A673 (cell line): ENCODE measurements around the gene TCEA3. TPM values are rescaled to one million over a fixed set of nuclear protein-coding genes. Genes with fewer than 3 reads are reported as not detected.

Experiments
- BruUV-seq: library from RNA; stranded (reverse); fragments of 400-500 nt; replicated peaks from 2 replicates; lab custom pipeline; 2021; lab: Mats Ljungman, UMichigan
- CTCF ChIA-PET: fragments of 300-600 bp; sonication (Branson Sonifier 250); formaldehyde crosslinking; loops from one replicate; lab custom pipeline; 2022; ENCODE audit warnings: antibody characterized with exemption; lab: Charles Lee
- POLR2A ChIA-PET: fragments of 300-600 bp; sonication (Branson Sonifier 250); formaldehyde crosslinking; loops from one replicate; lab custom pipeline; 2022; ENCODE audit warnings: antibody characterized with exemption; ENCODE audit not compliant: low non-redundant PET; lab: Charles Lee
- DNase-seq: peaks from one replicate; pipeline ENCODE4 v3.0.0-alpha.2; 2015; ENCODE audit warnings: low spot score
- H3K27ac ChIP-seq: fragments of 200-600 bp; sonication (generic); 2 replicates; pipeline ENCODE4 v1.5.1; 2016; ENCODE audit warnings: mixed run types, low read depth, mild to moderate bottlenecking, mixed read lengths, antibody characterized with exemption, low read length; ENCODE audit not compliant: poor library complexity, severe bottlenecking
- H3K27me3 ChIP-seq: fragments of 200-600 bp; sonication (generic); replicated peaks from 2 replicates; pipeline ENCODE4 v1.6.1; 2017; ENCODE audit warnings: mixed run types, low read depth, mild to moderate bottlenecking, mixed read lengths, antibody characterized with exemption, low read length; ENCODE audit not compliant: insufficient read depth, poor library complexity
- H3K36me3 ChIP-seq: fragments of 200-600 bp; sonication (generic); 2 replicates; pipeline ENCODE4 v1.6.1; 2016; ENCODE audit warnings: mixed run types, mild to moderate bottlenecking, mixed read lengths, antibody characterized with exemption, low read length; ENCODE audit not compliant: insufficient read depth, poor library complexity, severe bottlenecking
- H3K4me1 ChIP-seq: fragments of 200-600 bp; sonication (generic); 2 replicates; pipeline ENCODE4 v1.6.1; 2017; ENCODE audit warnings: mixed run types, mild to moderate bottlenecking, mixed read lengths, antibody characterized with exemption, low read length; ENCODE audit not compliant: insufficient read depth, poor library complexity, severe bottlenecking
- H3K4me3 ChIP-seq: fragments of 200-600 bp; sonication (generic); 2 replicates; pipeline ENCODE4 v1.5.1; 2016; ENCODE audit warnings: low read depth, mixed run types, mild to moderate bottlenecking, mixed read lengths, low read length; ENCODE audit not compliant: poor library complexity, severe bottlenecking
- H3K9me3 ChIP-seq: fragments of 200-600 bp; sonication (generic); 2 replicates; pipeline ENCODE4 v1.6.1; 2016; ENCODE audit warnings: mixed run types, low read depth, mild to moderate bottlenecking, mixed read lengths, antibody characterized with exemption, low read length; ENCODE audit not compliant: poor library complexity, severe bottlenecking
- EZH2 ChIP-seq: fragments of 200-600 bp; sonication (generic); IDR thresholded peaks from 2 replicates; pipeline ENCODE4 v1.6.1; 2017; ENCODE audit warnings: borderline replicate concordance, low read depth, mild to moderate bottlenecking, mixed read lengths, antibody characterized with exemption, low read length; ENCODE audit not compliant: poor library complexity, severe bottlenecking
- intact Hi-C: fragments of 100-400 bp; cut with micrococcal nuclease; formaldehyde crosslinking; loops from one replicate; pipeline ENCODE4 v1.10.0; 2022; ENCODE audit not compliant: unreplicated experiment
- total RNA-seq: library from RNA; stranded (reverse); gene quantifications from 2 replicates; pipeline ENCODE4 v1.2.3, GENCODE V29; 2021
- TF ChIP-seq, protein P1 (sequence below): fragments of 300-800, 200-600 bp; sonication (generic); conservative IDR thresholded peaks from 2 replicates; pipeline ENCODE4 v1.5.1; 2017; ENCODE audit warnings: low read depth, mild to moderate bottlenecking, antibody characterized with exemption, low read length, moderate library complexity, mixed read lengths

TCEA3 gene
- total RNA-seq, 1 experiment from 2014 or later = 0.99 TPM

DNA sequence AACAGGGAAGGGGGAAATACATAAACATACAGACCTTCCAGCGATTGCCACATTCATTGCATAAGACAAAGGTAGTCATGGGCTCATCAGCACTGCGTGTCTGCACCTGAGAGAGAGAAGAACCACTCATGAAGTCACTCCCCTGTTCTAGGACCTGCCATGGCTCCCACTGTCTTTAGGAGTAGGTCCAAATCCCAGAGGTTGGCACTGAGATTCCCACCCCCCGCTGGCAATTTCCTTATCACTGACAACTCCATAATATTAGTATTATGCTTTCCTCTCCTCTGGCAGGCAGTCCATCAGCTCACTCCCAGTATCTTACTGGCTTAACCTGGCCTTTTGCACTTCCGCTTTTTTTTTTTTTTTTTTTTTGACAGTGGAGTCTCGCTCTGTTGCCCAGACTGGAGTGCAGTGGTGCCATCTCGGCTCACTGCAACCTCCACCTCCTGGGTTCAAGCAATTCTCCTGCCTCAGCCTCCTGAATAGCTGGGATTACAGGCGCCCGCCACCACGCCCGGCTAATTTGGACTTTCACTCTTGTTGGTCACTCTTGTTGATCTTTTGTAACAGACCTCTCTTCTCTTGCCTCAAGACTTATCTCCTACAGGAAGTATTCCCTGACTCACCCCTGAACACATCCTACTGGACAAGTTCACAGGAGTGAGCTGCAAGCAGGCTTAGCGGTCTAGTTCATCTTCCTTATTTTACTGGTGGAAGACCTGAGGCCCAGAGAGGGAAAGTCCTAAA is 40.1 kb downstream of the TCEA3 start:
- Histone ChIP-seq H3K36me3 (no peaks in the 10 kb centered on the region), H3K27me3 (no peaks in the 10 kb centered on the region), H3K4me3 (no peak overlapping the region), H3K27ac (no peak overlapping the region), H3K9me3 (no peaks in the 10 kb centered on the region), H3K4me1 (no peaks in the 10 kb centered on the region)
- CTCF ChIA-PET = interaction anchor here (0.6 kb wide), 1 partner anchor 15 kb away, joined by 3 read pairs; the partner anchor contains the start of gene ZNF436
- intact Hi-C loops = no loop called here
- TF ChIP-seq EZH2 = no peak
- TF ChIP-seq, protein P1, sequence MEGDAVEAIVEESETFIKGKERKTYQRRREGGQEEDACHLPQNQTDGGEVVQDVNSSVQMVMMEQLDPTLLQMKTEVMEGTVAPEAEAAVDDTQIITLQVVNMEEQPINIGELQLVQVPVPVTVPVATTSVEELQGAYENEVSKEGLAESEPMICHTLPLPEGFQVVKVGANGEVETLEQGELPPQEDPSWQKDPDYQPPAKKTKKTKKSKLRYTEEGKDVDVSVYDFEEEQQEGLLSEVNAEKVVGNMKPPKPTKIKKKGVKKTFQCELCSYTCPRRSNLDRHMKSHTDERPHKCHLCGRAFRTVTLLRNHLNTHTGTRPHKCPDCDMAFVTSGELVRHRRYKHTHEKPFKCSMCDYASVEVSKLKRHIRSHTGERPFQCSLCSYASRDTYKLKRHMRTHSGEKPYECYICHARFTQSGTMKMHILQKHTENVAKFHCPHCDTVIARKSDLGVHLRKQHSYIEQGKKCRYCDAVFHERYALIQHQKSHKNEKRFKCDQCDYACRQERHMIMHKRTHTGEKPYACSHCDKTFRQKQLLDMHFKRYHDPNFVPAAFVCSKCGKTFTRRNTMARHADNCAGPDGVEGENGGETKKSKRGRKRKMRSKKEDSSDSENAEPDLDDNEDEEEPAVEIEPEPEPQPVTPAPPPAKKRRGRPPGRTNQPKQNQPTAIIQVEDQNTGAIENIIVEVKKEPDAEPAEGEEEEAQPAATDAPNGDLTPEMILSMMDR = no peak
- POLR2A ChIA-PET = no interaction called here
- DNase-seq = no peak
- no TSS peak for BruUV-seq

DNA sequence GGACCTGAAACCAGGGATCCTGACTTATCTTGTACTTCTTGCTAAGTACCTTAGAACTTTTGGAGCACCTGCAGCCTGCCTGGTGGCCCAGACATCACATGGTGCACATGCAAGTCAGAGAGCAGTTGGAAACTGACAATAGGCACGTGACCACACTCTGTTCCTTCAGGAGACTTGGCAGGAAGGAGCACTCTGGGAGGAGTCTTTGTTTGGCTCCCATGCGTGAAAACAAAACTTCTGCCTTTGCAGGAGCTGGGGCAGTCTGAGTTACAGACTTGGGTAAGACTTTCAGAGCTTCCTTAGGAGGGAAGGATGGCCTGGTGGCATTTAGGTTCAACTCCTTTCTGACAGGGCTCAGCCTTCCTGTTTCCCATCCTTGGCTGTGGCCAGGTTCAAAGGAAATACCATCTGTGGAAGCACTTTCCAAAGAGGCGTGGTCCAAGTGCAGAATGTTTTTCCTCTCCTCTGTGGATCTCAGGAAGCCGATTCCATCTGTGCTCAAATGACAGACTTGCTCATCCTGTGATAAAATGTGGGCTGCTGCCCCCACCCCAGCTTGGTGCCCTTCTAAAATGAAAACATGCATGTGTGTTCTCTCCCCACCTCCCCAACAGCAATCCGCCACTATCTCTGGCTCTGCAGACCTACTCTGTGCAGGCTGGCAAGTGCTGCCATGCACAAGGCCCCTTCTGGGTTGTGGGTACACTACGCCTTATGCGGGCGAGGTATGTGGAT is 40.8 kb downstream of the TCEA3 start:
- CTCF ChIA-PET = interaction anchor here (0.6 kb wide), 1 partner anchor 14 kb away, joined by 3 read pairs; the partner anchor contains the start of gene ZNF436
- Histone ChIP-seq H3K36me3 (no peaks in the 10 kb centered on the region), H3K27me3 (no peaks in the 10 kb centered on the region), H3K4me1 (no peaks in the 10 kb centered on the region), H3K27ac (no peak overlapping the region), H3K4me3 (no peak overlapping the region), H3K9me3 (no peaks in the 10 kb centered on the region)
- intact Hi-C loops = no loop called here
- no peak for TF ChIP-seq EZH2
- TF ChIP-seq, protein P1 = no peak
- no peak for DNase-seq
- BruUV-seq = no TSS peak
- POLR2A ChIA-PET = no interaction called here

DNA sequence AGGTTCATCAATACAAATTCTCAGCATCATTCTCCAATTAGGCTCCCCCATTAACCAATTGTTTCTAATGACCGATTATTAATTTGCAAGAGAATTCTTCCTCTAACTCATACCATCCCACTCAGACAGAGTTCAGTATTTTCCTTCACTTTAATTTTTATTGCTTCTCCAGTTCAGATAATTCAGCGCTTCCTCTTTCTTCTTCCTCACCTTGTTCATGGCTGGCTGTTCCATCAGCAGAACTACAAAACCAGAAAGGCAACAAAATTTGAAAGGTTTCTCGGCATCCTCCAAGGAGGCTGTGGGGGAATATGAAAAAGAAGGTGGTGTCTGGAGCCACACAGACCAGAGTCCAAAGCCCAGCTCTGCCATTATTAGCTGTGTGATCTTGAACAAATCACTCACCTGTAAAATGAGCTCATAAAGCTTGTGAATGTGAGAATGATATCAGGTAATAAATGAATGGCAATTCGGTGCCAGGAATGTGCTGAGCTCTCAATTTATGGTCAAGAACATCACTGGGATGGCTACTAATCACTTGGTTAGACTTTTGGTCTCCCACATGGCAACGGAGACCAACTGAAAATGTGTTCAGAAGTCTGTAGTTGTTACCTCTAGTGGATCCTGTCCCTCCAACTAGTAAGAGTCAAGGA is 43.2 kb downstream of the TCEA3 start:
- no peak for DNase-seq
- Histone ChIP-seq H3K4me1 (peaks cover 7% of the 10 kb centered on the region), H3K27me3 (no peaks in the 10 kb centered on the region), H3K9me3 (no peaks in the 10 kb centered on the region), H3K4me3 (no peak overlapping the region), H3K27ac (no peak overlapping the region), H3K36me3 (no peaks in the 10 kb centered on the region)
- POLR2A ChIA-PET = no interaction called here
- CTCF ChIA-PET = no interaction called here
- no TSS peak for BruUV-seq
- no peak for TF ChIP-seq EZH2
- TF ChIP-seq, protein P1 = no peak
- intact Hi-C loops = no loop called here
